ENCODE data around the gene MSGN1. TPM values are rescaled to one million over a fixed set of nuclear protein-coding genes. Genes with fewer than 3 reads are reported as not detected.
"Not testable (repeated sequence)": the region's sequence is repeated elsewhere in the genome, so short reads cannot be mapped to it uniquely, and the experiment has no call there.

The MSGN1 gene
- total RNA-seq, 1 experiment from 2014 or later, result 0.44 TPM

DNA sequence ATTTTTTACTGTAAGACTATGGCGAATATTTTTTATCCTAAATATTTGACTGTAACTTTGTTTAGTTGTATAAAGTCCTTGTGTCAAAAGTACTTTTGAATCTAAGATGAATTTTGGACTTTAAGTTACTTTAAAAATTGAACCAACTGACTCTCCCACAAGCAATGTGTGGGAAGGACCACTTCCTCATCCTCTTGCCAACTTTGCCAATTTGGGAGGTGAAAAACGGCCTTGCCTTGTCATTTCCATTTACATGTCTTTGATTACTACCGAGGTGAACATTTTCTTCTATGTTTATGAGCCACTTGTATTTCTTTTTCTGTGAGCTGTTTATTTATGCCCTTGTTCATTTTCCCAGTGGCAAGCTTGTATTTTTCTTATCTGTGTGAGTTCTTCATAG lies 12.8 kb upstream of the MSGN1 start:
- in situ Hi-C loops (cut with HindIII; ENCODE audit: low sequenced_read_pairs), result no loop called here
- DNase-seq (ENCODE audit: low spot score), result no peak

DNA sequence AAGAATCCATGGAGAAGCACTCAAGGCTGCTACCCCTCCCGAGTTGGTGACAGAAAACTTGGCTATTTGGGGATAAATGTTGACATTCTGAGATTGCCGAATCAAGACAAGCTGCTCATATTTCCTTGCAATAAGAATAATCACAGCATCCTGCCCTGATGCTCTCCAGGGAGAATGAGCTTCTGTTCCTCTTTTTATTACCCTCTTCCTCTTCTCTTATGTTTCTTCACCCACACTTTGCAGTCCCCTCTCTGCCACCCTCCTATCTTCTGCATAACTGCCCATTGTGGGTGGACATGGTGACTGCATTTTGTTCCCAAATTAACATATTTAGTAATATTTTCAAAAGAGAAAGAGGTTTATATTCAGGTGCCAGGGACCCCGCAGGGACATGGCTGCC lies 11.9 kb upstream of the MSGN1 start:
- in situ Hi-C loops (cut with HindIII; ENCODE audit: low sequenced_read_pairs), result no loop called here
- DNase-seq (ENCODE audit: low spot score), result no peak

DNA sequence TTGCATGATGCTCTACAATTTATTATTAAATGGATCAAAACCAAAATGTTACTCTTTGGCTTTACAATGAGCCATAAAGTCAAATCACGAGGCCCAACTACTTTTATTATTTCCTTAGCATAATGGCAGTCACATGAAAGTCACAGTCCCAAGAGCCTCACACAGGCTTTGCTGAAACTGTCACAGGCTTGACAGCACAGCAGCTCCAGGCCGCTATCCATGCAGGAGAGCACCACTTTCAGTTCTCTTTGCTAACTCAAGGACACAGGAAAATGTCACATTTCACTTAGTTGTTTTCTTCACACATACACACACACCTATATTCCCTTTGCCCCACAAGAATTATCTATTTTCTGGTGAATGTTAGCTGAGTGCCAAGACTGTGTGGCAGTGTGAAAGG lies 11.1 kb upstream of the MSGN1 start:
- DNase-seq (ENCODE audit: low spot score), result no peak
- in situ Hi-C loops (cut with HindIII; ENCODE audit: low sequenced_read_pairs), result no loop called here

DNA sequence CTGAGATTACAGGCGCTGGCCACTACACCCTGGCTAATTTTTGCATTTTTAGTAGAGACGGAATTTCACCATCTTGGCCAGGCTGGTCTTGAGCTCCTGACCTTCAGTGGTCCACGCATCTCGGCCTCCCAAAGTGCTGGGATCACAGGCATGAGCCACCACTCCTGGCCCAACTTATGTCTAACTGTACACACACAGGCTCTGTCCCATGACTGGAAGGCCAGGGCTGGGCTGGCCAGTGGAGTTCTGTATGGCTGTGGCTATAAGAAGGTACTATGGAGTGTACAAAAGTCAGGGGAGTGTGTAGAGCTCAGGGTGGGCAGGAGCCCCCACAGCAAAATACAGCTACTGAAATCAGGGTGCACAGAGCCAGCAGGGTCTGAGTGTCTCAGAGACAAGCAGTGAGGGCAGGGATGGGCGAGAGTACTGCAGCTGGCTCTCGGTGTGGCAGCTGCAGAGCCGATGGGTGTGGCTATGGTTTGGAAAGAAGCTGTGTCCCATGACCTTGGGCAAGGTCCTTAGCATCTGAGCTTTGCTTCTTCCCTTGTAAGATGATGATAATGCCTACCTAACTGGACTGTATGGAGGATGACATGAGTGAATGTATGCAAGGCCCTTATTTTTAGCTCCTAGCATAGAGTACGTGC lies 10.4 kb upstream of the MSGN1 start:
- DNase-seq (ENCODE audit: low spot score), result no peak
- in situ Hi-C loops (cut with HindIII; ENCODE audit: low sequenced_read_pairs), result no loop called here

DNA sequence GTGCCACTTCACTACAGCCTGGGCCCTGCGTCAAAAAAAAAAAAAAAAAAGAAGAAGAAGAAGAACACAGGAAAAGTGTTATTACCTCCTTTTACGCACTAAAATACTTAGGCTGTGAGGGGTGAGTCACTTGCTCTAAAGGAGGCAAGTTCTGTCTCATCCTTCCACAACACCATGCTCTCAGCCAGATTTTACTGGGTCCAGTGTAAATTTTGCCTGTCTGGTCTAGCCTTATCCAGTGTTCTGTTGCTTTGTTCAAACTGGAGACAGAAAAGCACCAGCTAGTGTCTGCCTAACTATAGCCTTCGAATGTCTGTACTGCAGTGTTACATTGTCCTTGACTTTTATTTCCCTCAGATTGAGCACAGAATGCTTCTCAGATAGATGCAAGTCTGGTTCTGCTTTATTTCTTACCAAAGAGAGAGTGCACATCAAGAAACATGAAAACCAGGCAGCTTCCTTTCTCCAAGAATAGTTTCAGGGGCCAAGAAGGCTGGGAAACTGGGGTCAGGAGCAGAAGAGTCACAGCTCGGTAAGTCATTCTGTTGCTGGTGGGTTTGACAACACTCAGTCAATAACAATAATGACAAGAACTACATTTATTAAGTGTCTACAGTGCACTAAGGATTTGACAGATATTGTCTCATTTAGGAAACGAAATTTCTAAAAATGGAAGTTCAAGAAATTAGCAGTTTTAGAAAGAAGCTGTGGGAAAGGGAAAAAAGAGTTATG lies 3.1 kb upstream of the MSGN1 start:
- no peak for DNase-seq (ENCODE audit: low spot score)
- in situ Hi-C loops (cut with HindIII; ENCODE audit: low sequenced_read_pairs), result no loop called here

DNA sequence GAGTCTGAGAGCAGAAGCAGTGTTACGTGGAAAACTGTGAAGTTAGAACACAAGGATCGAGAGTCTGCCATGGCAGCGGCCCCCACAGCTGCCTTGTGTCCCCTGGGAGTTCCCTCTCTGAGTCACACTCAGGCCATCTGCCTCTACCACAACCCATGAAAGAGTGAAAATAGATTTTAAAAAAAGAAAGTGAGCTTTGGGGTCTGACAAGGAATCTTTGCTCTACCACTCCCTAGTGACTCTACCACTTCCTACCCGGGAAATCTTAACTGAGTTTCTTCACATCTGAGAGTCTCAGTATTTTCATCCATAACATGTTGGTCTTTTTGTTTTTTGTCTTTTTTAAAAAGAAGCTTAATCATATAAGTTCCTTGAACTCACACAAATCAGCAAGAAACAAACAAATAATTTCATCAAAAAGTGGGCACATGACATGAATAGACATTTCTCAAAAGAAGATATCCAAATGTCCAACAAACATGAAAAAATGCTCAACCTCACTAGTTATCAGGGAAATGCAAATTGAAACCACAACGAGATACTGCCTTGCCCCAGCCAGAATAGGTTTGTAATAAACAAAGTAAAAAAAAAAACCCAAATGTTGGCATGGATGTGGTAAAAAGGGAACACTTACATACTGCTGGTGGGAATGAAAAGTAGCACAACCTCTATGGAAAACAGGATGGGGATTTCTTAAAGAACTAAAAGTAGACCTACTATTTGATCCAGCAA lies 2.4 kb upstream of the MSGN1 start:
- in situ Hi-C loops (cut with HindIII; ENCODE audit: low sequenced_read_pairs), result no loop called here

DNA sequence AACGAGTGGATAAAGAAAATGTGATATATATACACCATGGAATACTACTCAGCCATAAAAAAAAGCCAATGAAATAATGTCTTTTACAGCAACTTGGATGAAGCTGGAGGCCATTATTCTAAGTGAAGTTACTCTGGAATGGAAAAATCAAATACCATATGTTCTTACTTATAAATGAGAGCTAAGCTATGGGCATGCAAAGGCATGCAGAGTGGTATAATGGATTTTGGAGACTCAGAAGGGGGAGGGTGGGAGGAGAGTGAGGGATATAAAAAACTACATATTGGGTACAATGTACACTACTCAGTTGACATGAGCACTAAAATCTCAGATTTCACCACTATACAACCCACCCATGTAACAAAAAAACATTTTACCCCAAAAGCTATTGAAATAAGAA lies 1.7 kb upstream of the MSGN1 start:
- in situ Hi-C loops (cut with HindIII; ENCODE audit: low sequenced_read_pairs), result no loop called here
- DNase-seq (ENCODE audit: low spot score), result no peak

More for the DNA sequence above, 2.4 kb upstream of the MSGN1 start:
- no peak for DNase-seq (ENCODE audit: low spot score)

DNA sequence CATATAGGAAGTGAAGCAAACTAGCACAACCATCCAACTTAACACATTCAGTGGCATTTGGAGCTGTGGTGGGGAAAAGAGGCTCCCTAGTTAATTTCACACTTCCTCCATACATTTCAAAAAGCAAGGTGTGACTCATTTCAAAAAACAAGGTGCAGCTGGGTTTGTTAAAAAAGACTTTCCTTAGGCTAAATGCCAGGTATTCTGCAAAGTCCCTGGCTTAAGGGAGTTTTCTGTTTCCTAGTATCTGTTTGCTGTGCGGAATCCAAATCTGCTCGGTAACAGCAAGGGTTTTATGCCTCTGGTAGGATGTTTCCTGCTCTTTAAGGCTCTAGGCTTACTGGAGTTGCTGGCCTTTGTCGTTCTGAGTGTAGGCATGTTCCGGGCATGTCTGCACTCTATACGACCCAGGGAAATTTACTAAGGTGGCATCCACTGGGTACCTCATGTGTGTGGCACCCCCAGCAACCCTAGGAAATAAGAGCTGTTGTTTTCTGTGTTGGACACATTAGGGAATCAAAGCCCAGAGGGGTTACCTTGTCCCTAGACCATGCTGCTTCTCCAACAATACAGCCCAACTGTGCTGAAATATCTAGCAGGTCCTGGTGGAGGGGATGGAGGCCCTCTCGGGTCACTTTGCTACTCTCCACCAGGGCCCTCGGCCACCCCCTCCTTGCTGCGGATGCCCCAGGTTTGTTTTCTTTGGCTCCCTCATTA lies 634 bp upstream of the MSGN1 start:
- DNase-seq (ENCODE audit: low spot score), result no peak
- in situ Hi-C loops (cut with HindIII; ENCODE audit: low sequenced_read_pairs), result no loop called here

DNA sequence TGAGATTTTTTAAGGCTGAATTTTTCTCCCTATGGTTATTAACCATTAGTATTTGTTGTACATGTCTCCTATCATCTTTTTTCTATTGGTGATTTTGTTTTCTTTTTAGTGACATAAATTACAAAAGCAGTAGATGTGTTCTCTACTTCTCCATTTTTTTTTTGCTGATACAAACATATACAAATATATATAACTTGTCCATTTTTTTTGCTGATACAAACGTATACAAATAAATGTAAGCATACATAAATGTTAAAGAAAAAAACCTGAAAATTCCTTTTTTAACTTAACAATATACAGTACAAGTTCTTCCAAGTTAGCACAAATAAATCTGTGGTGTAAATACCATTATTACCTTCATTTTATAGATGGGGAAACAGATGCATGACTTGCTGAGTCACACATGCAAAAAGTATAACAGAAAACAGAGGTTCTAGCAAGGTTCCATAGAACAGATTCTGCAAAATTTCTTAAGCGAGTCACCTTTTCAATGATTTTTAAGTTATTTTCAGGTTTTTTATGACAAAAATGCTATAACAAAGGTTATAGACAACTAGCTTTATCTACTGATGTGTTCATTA lies 2.1 kb downstream of the MSGN1 start:
- in situ Hi-C loops (cut with HindIII; ENCODE audit: low sequenced_read_pairs), result no loop called here
- DNase-seq (ENCODE audit: low spot score), result no peak

DNA sequence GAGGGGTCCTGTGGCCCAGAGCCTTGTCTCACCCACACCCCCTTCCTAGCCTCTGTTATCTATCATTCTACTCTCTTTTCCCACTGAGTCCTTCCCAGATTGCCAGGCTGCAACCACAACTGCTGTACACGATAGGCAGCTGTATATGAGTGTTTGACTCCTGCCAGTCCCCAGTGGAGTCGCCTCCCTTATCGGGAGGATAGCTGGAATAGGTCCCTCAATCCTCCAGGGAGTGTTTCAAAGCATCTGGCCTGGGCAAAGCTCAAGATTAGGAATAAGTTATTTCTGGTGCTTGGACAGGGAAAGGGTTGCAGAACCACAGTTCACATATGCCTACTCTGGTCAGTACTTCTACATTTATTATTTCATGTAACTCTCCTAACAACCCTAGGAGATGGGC lies 4.8 kb downstream of the MSGN1 start:
- in situ Hi-C loops (cut with HindIII; ENCODE audit: low sequenced_read_pairs), result no loop called here
- no peak for DNase-seq (ENCODE audit: low spot score)

DNA sequence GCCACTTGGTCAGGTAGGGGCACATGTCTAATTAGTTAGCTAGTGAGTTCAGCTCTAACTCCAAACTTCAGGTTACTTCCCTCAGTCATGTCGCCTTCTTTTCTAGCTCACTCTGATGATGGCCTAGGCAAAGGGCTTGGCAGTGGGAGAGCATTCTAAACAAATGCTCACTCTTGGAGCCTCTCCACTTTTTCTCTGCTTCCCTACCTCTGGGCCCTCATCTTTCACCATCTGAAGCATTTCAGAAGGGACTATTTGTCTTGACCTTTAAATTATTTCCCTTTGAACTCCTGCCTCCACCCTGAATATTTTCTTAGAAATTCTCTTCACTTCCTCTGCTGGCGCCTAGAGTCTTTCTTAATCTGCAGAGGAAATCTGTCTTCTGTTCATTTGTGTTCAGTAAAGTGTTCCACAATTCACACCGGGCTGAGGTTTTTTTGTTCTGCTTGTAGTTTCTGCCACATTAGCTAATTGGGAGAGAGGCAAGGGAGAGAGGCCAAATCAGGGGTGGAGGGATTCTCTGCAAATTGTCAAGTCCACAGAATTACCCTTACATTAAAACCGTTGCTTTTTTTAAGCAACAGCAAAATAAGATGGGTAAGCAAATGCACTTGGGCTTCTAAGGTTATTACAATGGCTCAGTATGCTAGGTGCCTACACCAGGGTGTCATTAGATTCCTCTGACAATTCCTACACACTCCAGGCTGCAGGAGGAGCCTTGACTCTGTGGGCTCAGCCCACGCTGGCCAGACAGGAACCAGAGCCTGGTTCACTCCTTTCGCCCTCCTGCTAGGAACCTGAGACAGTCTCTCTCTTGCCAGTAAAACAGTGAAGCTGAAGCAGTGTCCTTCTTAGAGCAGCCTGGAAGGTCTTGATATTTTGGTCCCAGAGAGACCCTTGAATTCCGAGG lies 5.5 kb downstream of the MSGN1 start:
- no peak for DNase-seq (ENCODE audit: low spot score)
- in situ Hi-C loops (cut with HindIII; ENCODE audit: low sequenced_read_pairs), result no loop called here

DNA sequence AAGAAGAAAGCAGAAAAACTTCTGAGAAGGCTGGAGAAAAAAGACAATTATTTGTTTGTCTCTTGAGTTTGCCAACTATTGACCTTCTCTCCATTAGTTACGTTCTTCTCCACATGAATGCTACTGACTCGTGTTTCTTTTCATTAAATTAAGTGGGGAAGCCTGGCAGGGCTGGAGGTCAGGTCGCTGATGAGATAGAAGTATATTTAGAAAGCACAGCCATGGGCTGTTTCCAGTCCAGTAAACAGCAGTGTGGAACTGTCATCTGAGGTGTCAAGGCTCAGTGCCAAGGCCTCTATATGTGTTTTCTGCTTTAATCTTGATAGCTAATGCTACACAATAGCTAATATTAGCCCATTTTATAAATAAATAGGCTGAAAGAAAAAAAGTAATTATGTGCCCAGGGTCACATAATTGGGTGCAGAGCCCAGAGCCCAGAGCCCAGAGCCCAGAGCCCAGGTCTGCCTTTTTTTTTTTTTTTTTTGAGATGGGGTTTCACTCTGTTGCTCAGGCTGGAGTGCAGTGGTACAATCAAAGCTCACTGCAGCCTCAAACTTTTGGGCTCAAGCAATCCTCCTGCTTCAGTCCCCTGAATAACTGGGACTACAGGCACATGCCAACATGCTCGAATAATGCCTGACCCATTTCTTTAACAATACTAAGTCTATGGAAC lies 6.3 kb downstream of the MSGN1 start:
- no peak for DNase-seq (ENCODE audit: low spot score)
- in situ Hi-C loops (cut with HindIII; ENCODE audit: low sequenced_read_pairs), result no loop called here

DNA sequence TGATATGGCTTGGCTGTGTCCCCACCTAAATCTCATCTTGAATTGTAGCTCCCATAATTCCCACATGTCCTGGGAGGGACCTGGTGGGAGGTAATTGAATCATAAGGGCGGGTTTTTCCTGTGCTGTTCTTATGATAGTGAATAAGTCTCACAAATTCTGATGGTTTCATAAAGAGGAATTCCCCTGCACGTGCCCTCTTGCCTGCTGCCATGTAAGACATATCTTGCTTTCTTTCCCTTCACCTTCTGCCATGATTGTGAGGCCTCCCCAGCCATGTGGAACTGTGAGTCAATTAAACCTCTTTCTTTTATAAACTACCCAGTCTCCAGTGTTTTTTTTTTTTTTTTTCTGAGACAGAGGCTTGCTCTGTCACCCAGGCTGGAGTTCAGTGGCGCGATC lies 7.4 kb downstream of the MSGN1 start:
- in situ Hi-C loops (cut with HindIII; ENCODE audit: low sequenced_read_pairs); DNase-seq (ENCODE audit: low spot score): not testable (repeated sequence)

DNA sequence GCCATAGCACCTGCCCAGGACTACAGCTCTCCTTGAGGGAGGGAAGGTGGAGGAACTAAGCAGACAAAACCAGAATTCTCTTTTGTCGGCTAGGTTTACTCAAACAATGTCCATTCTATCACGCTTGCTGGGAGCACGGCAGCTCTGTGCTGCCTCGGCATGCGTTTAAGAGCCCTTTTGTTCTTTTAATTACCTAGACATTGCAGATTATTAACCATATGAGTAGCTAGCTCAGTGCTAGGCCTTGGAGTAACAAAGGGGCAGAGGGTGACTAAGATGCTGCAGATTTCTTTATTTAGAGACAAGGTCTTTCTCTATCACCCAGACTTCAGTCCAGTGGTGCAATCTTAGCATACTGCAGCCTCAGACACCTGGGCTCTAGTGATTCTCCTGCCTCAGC lies 11.1 kb downstream of the MSGN1 start:
- in situ Hi-C loops (cut with HindIII; ENCODE audit: low sequenced_read_pairs), result no loop called here
- no peak for DNase-seq (ENCODE audit: low spot score)

DNA sequence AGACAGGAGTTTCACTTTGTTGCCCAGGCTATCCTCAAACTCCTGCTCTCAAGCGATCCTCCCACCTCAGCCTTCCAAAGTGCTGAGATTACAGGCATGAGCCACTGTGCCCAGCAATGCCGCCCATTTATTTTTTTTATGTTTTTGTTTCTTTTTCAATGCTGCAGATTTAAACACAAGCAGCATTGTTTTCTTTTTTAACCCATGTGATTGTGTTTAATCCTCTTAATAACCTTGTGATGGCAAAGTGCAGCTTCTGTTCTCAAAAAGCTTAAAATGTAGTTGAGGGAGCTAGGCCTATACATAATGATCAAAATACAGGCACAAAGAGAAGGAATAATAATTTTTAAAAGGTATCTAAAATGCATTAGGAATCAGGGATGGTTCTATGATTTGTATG lies 11.5 kb downstream of the MSGN1 start:
- in situ Hi-C loops (cut with HindIII; ENCODE audit: low sequenced_read_pairs), result no loop called here
- no peak for DNase-seq (ENCODE audit: low spot score)

DNA sequence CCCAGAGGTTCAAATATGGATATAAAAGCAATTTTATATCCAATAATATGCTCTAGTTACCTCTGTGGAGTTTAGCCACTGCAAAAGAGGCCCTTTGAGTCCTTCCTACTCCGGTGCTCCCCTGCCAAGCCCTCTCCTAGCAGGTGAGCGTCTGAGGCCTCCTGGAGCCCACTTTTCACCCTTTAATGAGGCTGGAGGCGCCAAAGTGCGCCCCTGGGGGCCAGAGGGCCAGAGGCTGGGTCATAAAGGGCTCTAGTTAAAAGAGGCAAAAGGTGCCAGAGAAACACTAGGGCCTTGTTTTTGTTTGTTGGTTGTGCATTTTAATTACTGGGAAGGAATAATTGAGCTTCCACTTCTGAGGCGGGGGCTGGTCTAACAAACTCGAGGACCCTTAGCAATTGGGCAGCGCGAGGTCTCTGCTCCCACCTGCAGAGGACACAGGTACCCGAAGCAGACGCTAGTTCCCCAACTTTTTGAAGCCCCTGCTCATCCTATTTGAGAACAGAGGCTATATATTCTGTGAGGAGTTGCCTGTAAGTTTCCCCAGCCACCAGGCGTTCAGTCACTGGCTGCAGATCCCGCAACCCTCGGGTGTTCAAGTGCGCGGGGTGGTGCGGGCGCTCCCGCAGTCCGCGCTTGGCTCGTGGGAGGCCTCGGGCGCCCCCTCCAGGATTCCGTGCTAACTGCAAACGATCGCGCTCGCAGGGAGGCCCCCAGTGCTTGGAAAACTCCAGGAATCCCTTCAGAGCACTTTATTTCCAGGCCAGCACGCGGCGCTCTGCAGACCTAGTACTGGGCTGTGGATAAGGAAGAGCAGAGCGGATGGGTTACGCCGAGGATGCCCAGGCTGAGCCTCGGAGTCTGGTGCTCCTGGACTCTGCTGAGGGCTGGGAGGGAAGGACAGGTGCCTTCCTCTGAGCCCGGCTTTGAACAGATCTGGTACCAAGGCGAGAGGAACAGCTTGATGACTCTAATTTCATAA lies 14.1 kb downstream of the MSGN1 start:
- peak; percentile 42 for DNase-seq (ENCODE audit: low spot score)
- in situ Hi-C loops (cut with HindIII; ENCODE audit: low sequenced_read_pairs), result no loop called here

DNA sequence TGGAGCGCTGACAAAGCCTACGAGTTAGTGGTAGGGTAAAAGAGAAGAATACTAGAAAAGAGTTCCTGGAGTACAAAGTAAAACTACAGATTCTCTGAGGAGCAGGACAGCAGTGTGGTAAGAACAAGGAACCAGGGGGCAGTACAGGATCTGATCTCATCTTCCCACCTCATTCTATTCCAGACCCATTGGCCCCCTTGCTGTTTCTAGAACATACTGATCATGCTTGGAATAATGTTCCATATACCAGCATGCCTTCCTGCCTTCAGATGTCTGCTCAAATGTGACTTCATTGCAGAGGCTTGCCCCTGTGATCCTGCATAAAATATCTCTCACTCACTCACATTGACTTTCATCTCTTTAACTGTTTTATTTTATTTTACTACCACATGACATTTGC lies 19.3 kb downstream of the MSGN1 start:
- no peak for DNase-seq (ENCODE audit: low spot score)
- in situ Hi-C loops (cut with HindIII; ENCODE audit: low sequenced_read_pairs), result no loop called here

Data from G401 (cell line).